Stimulated activated CD4-positive, alpha-beta T cell treated with anti-CD3 and anti-CD28 coated beads, Interleukin-12 subunit alpha, Interleukin-12 subunit beta, amount 100 ng/mL, for 4 hours (primary cell): ENCODE results near the gene MX1.

ENCODE experiments used
- DNase-seq: peaks from one replicate; pipeline ENCODE4 v3.0.0-alpha.2; 2020

Gene MX1

GRCh38 chr21:41494242-41494641 is 68.2 kb downstream of the MX1 start:
- DNase-seq, result no peak

- DNase-seq, result no peak
Observed at GRCh38 chr21:41497008-41497407, 71.0 kb downstream of the MX1 start.

- DNase-seq, result no peak
Observed at GRCh38 chr21:41497788-41498187, 71.7 kb downstream of the MX1 start.

GRCh38 chr21:41499920-41500319 is 73.9 kb downstream of the MX1 start:
- DNase-seq, result no peak

- no peak for DNase-seq
Observed at GRCh38 chr21:41500363-41500762, 74.3 kb downstream of the MX1 start.

- DNase-seq, result no peak
Observed at GRCh38 chr21:41500931-41501381, 74.9 kb downstream of the MX1 start.

GRCh38 chr21:41501919-41502318 is 75.9 kb downstream of the MX1 start:
- no peak for DNase-seq

GRCh38 chr21:41503331-41503730 is 77.3 kb downstream of the MX1 start:
- no peak for DNase-seq

GRCh38 chr21:41504030-41504429 is 78.0 kb downstream of the MX1 start:
- no peak for DNase-seq

GRCh38 chr21:41506005-41506594 is 80.1 kb downstream of the MX1 start:
- no peak for DNase-seq

GRCh38 chr21:41506611-41507520 is 80.8 kb downstream of the MX1 start:
- no peak for DNase-seq

- DNase-seq, result no peak
Observed at GRCh38 chr21:41507521-41508414, 81.7 kb downstream of the MX1 start, which contains the start of gene TMPRSS2. Gene TMPRSS2, minus strand, starts transcription at chr21:41508158. Its CDS starts 10,025 bp downstream, at chr21:41498133.

GRCh38 chr21:41508415-41509144 is 82.5 kb downstream of the MX1 start:
- no peak for DNase-seq
